HL-60/S4 (cell line): Measurements from ENCODE around the gene WDR90.

Experiments used
- in situ Hi-C: fragments of 300-500 bp; cut with MboI; formaldehyde crosslinking; loops from 2 replicates; pipeline ENCODE4 v1.14.3; 2022; ENCODE audit warnings: low sequenced_read_pairs

The WDR90 gene

DNA sequence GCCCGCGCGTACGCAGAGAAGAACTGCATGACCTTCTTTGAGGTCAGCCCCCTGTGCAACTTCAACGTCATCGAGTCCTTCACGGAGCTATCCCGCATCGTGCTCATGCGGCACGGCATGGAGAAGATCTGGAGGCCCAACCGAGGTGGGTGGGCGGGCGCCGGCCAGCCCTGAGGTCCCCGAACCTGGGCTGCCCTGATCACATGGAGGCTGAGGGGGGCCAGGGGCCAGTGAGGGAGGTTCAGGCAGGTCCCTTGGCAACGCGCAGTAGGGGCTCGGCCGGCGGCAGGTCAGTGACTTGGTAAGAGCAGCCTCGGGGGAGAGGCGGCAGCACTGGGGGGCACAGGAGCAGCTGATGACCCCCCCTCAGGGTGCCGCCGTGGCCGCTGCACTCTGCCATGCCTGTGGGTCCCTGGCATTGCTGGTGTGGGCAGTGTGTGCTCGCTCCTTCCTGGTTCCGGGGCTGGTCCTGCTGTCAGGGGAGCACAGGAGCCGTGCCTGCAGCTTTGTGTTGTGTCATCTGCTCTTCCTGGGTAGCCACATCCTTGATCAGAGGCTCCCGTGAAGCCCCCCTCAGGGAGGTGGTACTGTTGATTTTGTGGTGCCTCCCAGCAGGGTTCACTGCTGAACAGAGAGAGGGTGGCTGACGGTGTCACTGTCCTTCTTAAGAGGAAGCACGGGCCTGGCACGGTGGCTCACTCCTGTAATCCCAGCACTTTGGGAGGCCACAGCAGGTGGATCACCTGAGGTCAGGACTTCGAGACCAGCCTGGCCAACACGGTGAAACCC is 23.0 kb upstream of the WDR90 start:
- in situ Hi-C loops, result no loop called here

DNA sequence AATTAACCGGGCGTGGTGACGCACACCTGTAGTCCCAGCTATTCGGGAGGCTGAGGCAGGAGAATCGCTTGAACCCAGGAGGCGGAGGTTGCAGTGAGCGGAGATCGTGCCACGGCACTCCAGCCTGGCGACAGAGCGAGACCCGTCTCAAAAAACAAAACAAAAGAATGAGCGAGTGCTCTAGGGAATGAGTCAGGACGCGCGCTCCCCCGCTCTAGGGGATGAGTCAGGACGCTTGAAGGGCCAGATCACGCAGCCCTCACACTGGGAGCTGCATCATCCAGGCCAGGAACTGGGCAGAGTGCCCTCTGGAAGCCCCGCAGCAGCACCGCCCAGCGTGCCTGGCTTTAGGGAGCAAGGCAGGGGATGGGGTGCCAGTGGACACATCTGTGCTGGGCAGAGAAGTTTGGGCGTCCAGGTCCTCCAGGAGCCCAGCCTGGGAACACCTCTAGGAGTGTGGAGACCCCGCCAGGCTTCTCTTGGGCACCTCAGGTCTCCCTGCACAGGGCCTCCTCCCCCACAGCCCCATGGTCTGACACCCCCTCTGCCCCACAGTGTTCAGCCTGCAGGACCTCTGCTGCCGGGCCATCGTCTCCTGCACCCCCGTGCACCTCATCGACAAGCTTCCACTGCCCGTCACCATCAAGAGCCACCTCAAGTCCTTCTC is 22.2 kb upstream of the WDR90 start:
- in situ Hi-C loops, result no loop called here

DNA sequence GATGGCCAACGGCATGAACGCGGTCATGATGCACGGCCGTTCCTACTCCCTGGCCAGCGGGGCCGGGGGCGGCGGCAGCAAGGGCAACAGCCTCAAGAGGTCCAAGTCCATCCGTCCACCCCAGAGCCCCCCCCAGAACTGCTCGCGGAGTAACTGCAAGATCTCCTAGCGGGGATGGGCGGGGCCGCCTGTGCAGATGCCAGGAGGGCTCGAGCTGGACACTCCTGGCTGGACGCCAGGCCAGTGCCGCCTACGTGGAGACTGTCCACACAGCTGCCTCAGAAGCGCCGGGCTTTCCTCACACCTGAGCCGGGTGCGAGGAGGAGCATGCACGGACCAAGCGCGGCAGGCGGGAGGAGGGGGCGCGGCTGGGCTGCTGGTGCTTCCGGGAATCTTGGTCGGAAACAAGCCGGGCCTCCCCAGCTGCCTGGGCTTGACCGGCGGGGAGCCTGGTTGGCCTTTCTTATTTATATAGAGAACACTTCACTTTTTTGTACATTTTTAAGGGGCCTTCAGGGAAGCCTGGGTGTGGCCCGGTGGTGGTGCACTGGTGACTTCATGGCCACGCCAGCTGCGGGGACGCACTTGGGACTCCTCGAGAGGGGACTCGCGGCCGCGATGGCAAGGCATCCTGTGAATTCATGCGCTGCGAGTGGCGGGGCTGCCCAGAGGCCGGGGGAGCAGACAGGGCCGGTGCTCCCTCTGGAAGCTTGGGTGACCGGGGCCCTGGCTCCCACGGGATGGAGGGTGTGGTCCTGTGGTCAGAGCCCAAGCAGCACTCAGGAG is 21.5 kb upstream of the WDR90 start:
- in situ Hi-C loops, result no loop called here

DNA sequence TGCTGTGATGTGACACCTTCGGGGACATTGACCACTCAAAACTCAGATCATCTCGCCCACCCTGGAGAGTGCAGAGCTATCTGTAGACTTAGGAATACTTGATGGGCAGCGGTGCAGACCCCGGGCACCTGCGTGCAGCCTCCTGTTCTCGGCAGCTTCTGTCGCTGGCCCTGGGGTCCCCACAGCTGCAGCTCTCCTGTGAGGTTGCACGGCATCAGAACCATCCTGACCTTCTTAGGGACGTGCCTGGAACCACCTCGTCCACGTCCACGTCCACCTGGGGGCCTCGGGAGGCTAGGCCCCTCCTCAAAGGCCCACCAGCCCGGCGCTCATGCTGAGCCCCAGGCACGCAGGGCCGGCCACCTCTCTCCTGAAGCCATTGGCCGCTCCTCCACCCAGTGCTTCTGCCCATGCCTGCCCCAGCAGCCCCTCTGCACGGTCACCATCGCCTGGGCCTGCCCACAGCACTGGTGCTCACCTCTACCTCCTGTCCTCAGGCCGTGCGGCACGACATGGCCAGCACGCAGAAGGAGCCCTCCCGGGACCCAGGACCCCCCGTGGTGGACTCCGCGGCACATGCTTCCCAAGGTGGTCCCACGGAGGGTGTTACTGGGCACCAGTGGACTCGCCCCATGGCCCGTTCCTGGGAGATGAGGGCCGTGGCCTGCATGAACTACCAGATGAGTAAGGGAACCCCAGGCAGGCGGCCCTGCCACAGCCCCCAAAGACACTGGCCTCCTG is 20.7 kb upstream of the WDR90 start:
- in situ Hi-C loops, result no loop called here

DNA sequence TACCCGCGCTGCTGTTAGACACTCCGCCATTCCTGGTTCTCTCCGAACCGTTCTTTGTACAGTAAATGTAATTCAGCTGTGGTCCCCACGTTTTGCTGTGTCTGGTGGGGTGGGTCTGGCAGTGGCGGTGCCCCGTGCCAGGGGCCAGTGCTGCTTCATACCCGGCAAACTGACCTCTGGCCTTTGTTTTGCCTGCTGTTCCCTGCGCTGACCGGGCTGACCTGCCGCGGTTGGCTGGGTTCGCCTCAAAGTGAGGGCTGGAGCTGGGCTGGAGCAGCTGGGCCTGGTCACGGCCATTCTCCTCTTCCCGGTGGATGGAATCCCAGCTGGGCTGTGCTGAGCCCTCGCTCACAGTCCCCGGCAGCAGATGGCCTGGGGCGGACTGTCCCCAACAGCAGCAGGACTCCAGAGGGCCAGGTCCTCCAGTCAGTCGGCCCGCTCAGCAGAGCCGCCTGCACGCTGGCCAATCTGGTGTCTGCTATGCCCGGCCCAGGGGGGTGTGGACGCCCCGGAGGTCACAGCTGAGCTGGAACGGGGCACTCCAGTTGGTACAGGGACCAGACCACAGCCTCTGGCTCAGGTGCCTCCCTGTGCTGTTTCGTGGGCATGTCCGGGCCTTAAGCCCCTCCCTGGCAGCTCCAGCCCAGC is 19.9 kb upstream of the WDR90 start:
- in situ Hi-C loops, result no loop called here

DNA sequence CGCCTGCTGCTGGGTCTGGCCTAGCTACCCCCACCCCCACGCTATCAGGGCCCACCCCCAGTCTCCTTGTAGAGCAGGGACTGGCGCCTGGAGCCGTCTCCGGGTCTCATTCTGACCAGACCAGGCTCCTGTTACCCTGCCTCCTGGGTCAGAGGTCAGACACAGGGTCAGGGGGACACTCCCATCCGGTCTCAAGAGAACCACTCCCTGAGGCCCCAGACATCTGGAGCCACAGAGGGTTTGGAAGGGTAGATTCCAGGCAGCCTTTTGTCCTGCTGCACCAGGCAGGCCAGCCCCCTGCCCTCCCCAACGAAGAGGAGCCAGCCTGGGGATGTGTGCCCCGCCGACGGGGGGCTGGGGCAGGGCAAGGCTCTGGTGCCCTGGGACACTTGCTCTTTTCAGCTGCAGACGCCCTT is 19.3 kb upstream of the WDR90 start:
- in situ Hi-C loops, result no loop called here

DNA sequence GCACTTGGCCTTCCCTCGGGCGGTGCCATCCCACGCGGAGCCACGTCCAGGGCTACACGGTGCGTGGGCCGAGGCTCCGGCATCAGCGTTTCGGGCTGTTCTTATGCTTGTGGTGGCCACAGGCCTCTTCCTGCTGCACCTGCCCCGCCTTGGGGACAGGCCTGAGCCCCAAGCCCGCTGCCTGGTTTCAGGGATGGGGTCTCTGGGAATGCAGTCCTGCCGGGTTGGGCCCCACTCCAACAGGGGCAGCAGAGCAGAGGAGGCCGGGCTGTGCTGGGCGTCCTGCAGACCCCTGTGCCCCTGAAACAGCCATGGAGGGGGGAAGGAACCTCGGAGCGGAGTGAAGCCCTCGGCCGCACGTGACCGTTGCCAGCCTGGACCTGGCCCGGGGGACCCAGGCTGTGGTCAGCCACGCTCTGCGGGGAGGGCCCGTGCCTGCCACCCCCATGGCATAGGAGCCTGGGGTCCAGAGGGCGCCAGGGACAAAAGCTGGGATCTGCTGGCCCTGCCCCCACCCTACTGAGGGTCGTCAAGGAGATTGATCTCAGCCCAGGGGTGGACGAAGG is 18.8 kb upstream of the WDR90 start:
- in situ Hi-C loops, result no loop called here

DNA sequence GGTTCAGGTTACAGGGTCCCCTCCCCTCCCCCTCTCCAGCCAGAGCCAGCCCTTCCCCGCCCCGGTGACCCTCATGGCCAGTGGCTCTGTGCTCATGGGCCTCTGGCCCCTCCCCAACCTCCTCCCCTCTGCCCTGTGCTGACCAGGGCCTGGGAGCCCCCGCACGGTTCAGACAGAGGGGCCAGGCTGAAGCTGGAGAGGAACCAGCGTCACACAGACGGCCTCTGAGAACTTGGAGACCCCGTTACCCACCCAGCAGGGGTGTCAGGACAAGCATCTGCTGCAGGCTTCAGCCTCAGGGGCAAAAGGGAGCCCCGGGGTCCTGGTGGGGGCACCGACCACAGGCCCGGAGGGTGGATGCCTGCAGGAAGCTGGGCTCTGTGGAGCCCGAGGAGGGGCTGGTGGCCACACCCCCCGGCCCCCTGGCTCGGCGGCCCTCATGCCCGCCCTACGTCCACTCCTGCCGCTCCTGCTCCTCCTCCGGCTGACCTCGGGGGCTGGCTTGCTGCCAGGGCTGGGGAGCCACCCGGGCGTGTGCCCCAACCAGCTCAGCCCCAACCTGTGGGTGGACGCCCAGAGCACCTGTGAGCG is 18.3 kb upstream of the WDR90 start, which contains the start of gene WFIKKN1:
Gene WFIKKN1, plus strand, starts transcription at position 171 of the 591 bp plus-strand sequence. Its CDS starts 269 bp downstream, at position 440.
- in situ Hi-C loops, result no loop called here

DNA sequence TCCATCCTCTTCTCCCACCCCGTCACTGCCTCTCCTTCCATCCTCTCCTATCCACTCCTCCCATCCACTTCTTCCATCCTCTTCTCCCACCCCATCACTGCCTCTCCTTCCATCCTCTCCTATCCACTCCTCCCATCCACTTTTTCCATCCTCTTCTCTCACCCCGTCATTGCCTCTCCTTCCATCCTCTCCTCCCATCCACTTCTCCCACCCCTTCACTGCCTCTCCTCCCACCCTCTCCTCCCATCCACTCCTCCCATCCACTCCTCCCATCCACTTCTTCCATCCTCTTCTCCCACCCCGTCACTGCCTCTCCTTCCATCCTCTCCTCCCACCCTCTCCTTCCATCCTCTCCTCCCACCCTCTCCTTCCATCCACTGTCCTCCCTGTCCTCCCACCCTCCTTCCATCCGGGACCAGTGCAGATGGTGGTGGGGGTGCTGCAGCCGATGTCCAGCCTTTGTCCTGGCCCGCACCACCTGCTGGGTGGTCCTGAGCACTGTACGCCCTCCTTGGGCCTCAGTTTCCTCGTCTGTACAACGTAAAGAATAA is 17.3 kb upstream of the WDR90 start:
- in situ Hi-C loops, result no loop called here

DNA sequence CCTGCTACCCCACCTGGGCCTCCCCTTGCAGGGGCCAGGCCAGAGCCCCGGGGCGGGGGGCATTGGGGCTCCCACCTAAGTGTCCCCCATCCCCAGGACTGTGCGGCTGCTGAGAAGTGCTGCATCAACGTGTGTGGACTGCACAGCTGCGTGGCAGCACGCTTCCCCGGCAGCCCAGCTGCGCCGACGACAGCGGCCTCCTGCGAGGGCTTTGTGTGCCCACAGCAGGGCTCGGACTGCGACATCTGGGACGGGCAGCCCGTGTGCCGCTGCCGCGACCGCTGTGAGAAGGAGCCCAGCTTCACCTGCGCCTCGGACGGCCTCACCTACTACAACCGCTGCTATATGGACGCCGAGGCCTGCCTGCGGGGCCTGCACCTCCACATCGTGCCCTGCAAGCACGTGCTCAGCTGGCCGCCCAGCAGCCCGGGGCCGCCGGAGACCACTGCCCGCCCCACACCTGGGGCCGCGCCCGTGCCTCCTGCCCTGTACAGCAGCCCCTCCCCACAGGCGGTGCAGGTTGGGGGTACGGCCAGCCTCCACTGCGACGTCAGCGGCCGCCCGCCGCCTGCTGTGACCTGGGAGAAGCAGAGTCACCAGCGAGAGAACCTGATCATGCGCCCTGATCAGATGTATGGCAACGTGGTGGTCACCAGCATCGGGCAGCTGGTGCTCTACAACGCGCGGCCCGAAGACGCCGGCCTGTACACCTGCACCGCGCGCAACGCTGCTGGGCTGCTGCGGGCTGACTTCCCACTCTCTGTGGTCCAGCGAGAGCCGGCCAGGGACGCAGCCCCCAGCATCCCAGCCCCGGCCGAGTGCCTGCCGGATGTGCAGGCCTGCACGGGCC is 16.5 kb upstream of the WDR90 start:
- in situ Hi-C loops, result no loop called here

DNA sequence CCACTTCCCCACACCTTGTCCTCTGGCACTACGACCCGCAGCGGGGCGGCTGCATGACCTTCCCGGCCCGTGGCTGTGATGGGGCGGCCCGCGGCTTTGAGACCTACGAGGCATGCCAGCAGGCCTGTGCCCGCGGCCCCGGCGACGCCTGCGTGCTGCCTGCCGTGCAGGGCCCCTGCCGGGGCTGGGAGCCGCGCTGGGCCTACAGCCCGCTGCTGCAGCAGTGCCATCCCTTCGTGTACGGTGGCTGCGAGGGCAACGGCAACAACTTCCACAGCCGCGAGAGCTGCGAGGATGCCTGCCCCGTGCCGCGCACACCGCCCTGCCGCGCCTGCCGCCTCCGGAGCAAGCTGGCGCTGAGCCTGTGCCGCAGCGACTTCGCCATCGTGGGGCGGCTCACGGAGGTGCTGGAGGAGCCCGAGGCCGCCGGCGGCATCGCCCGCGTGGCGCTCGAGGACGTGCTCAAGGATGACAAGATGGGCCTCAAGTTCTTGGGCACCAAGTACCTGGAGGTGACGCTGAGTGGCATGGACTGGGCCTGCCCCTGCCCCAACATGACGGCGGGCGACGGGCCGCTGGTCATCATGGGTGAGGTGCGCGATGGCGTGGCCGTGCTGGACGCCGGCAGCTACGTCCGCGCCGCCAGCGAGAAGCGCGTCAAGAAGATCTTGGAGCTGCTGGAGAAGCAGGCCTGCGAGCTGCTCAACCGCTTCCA is 15.7 kb upstream of the WDR90 start:
- in situ Hi-C loops, result no loop called here

DNA sequence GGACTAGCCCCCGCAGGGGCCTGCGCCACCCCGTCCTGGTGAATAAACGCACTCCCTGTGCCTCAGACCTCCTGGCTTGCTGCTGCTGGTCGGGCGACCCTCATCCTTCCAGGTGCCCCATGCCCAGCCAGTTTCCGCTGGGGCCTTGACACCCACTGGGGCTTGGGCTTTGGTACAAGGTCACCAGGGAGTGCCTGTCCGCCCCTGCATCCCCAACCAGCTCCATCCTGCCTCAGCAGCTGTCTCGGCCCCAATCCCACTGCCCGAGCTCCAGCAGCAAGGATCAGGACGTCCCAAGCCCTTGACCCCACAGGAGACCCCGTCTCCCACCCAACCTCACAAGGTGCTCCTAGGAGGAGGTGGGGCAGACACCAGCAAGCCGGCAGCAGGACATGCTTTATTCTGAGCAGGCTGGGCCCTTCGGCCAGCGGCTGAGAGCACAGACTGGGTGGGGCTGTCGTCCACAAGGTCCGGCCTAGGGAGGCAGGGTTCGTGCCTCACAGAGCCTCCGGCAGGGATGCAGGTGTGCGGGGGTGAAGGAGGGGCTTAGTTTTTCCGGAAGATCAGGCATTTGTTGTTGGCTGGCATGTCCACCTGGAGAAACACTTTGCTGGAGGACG is 15.0 kb upstream of the WDR90 start:
- in situ Hi-C loops, result no loop called here

DNA sequence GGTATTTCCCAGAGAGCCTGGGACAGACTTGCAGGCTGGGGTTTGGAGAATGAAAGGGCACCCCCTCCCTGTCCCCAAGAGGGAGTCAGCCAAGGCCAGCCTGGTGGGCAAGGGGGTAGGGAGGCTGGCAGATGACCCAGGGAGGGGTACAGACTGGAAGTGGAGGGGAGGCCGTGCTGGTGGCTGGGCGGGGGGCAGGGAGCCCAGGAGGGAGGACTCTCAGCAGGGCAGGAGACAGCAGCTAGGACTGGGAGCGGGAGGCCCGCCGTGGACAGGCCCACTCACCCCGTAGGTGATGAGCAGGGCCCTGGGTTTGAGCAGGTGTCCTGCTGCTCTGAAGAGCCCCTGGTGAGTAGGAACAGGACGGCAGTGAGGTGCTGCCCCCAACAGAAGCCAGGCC is 14.2 kb upstream of the WDR90 start:
- in situ Hi-C loops, result no loop called here

DNA sequence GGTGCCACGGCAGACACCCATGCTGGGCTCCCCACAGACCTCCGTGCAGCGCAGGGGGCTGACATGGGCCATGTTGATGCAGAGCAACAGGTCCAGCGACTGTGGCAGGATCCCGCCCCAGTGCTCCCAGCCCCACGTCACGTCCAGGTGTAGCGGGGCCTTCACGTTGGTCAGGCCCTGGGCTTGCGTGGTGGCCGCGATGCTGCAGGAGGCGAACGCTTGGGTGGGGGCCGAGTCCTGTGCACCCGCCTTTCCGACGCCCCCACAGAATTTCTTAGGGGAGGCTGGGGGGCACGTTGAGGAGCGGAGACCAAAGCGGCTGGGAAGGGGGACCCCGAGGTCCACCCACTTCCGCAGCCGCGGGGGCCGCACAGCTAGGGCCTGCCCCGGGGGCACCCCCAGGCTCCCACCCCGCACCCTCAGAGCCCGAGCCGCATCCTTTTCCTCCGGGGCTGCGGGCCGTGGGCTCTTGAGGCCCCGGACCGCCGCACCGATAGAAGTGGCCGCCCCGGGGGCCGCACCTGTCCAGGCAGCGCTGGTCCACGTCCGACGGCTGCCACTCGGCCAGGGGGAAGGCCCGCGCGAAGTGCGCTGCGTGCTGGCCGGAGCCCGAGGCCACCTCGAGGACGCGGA is 13.5 kb upstream of the WDR90 start:
- in situ Hi-C loops, result no loop called here

DNA sequence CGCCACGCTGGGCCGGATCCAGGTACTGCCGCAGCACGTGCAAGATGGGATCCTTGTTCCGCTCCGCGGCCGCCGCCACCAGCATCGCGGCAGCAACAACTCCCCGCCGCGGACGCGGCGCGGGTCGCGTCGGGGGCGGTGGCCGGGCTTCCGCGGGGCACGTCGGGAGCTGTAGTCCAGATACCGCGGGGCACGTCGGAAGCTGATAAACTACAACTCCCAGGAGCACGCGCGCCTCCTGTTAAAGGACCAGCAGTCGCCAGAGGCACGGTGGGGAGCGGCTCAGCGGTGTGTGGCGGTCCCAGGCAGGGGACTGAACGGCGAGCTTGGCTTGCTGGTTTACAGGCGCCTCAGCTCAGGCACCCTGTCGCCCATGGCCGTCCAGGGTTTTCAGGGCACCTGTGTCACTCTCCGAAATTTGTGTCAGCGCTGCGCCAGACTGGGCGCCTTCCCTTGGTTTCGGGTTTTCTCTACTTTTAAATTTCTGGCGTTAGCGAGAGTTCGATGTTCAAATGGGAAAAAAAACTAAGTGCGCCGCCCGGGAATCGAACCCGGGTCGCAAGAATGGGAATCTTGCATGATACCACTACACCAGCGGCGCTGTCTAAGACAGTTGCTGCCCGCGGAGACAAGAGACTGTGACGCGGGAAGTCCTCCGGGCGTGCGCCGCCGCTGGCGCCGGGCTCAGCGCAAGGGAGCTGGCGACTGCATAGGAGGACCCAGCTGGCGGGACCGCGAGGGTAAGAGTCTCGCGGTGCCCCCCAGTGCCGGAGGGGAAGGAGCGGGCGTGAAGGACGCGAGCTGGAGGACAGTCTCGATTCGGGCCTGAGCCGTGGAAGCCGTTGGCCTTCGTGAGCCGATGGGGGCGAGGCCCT is 12.7 kb upstream of the WDR90 start, which contains the start of gene METTL26:
Gene METTL26, minus strand, starts transcription at position 100 of the 875 bp plus-strand sequence. Its CDS starts 15 bp downstream, at position 85.
- in situ Hi-C loops, result no loop called here
